ENCODE data around the gene GPR135. TPM values are rescaled to one million over a fixed set of nuclear protein-coding genes. Genes with fewer than 3 reads are reported as not detected.

GPR135 gene
- total RNA-seq, 4 donors from 2014 or later = 1.5 to 7.4 (median 5.2) TPM; not detected in 1

GRCh38 chr14:59503256-59503655 lies 38.1 kb upstream of the GPR135 start:
- Histone ChIP-seq H3K4me3 (no peak overlapping the region), H3K27ac (no peak overlapping the region), H3K27me3 (no peaks in the 10 kb centered on the region), H3K4me1 (peaks cover 0 to 16% (median 4%) of the 10 kb centered on the region in 4 donors), H3K36me3 (peaks cover 0 to 13% (median 4%) of the 10 kb centered on the region in 4 donors), H3K9me3 (no peaks in the 10 kb centered on the region)
- TF ChIP-seq POLR2A (IDR thresholded peaks at IDR 0.05) (no peak), EP300 (IDR thresholded peaks at IDR 0.05; ENCODE audit: low read depth) (no peak), CTCF (IDR thresholded peaks at IDR 0.05) (no peak), POLR2AphosphoS5 (IDR thresholded peaks at IDR 0.05) (no peak)
- in situ Hi-C loops (cut with MboI; ENCODE audit: low pct_ligation_motif_present in 1 of 4, low pct_unique_long_range_greater_than_20kb in 1 of 4, low sequenced_read_pairs in 3 of 4) = loop anchor here in 1 of 4 donors (10.0 kb wide), 1 partner anchor 72 kb away; the partner anchor contains the start of gene CCDC175
- intact Hi-C loops (cut with DNase I; ENCODE audit: low total_unique reads) = no loop called here
- 75 to 88% methylated on average over 3 to 4 of the region's 4 CpGs for WGBS, 2 donors (ENCODE audit: low coverage in 1 of 2)
- no peak for DNase-seq

DNA sequence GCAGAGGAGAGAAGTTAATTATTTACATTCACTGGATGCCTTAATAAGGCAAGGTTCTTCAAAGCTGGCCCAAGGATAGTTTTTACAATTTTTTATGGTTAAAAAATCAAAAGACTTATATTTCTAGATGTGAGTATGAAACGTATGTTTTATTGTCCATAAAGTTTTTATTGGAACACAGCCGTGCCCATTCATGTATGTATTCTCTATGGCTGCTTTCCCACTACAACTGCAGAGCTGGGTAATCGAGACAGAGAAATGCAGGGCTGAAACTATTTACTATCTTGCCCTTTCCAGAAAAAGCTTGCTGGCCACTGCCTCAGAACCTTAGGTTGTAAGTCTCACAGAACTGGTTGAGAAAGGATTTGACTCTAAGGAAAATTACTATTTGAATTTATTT lies 35.6 kb upstream of the GPR135 start:
- in situ Hi-C loops (cut with MboI; ENCODE audit: low pct_ligation_motif_present in 1 of 4, low pct_unique_long_range_greater_than_20kb in 1 of 4, low sequenced_read_pairs in 3 of 4) = loop anchor here in 1 of 4 donors (10.0 kb wide), 1 partner anchor 74 kb away; the partner anchor contains the start of gene CCDC175
- H3K9me3 ChIP-seq = no peaks in the 10 kb centered on the region
- no peak overlapping the region for H3K27ac ChIP-seq
- no peak for DNase-seq
- peaks cover 0 to 16% (median 4%) of the 10 kb centered on the region in 4 donors for H3K4me1 ChIP-seq
- H3K27me3 ChIP-seq = no peaks in the 10 kb centered on the region
- no peak overlapping the region for H3K4me3 ChIP-seq
- TF ChIP-seq POLR2A (IDR thresholded peaks at IDR 0.05) (no peak), POLR2AphosphoS5 (IDR thresholded peaks at IDR 0.05) (no peak), CTCF (IDR thresholded peaks at IDR 0.05) (no peak), EP300 (IDR thresholded peaks at IDR 0.05; ENCODE audit: low read depth) (no peak)
- peaks cover 0 to 29% (median 14%) of the 10 kb centered on the region in 4 donors for H3K36me3 ChIP-seq
- intact Hi-C loops (cut with DNase I; ENCODE audit: low total_unique reads) = no loop called here
- WGBS, 2 donors (ENCODE audit: low coverage in 1 of 2) = 42 to 48% methylated on average over 3 of the region's 3 CpGs

DNA sequence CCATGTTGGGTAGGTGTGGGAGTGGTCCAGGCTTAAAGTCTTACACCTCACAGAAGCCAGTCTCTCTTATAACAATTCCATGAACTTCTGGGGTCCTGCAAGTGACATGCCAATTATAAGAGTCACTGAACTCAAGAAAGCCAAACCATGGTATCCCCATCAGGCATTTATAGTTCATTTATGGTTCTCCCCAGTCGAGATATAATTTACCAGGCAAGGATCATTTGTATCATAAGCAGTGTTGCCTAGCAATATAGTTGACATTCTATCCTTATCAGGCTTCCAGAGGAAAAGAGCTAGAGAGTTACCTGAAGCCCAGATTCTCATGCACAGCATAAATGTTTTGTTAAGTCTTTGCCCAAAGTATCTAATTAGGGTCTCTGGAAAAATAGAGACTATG lies 27.2 kb upstream of the GPR135 start:
- Histone ChIP-seq H3K4me1 (peaks cover 0 to 20% (median 2%) of the 10 kb centered on the region in 4 donors), H3K9me3 (no peaks in the 10 kb centered on the region), H3K27ac (no peak overlapping the region), H3K4me3 (no peak overlapping the region), H3K36me3 (peaks cover 0 to 51% (median 21%) of the 10 kb centered on the region in 4 donors), H3K27me3 (no peaks in the 10 kb centered on the region)
- TF ChIP-seq CTCF (IDR thresholded peaks at IDR 0.05) (no peak), EP300 (IDR thresholded peaks at IDR 0.05; ENCODE audit: low read depth) (no peak), POLR2A (IDR thresholded peaks at IDR 0.05) (no peak), POLR2AphosphoS5 (IDR thresholded peaks at IDR 0.05) (no peak)
- no peak for DNase-seq
- WGBS, 2 donors (ENCODE audit: low coverage in 1 of 2) = 50 to 56% methylated on average over 1 of the region's 1 CpG
- intact Hi-C loops (cut with DNase I; ENCODE audit: low total_unique reads) = no loop called here
- in situ Hi-C loops (cut with MboI; ENCODE audit: low pct_ligation_motif_present in 1 of 4, low pct_unique_long_range_greater_than_20kb in 1 of 4, low sequenced_read_pairs in 3 of 4) = no loop called here

GRCh38 chr14:59490756-59491155 lies 25.6 kb upstream of the GPR135 start:
- WGBS, 2 donors (ENCODE audit: low coverage in 1 of 2) = 90% methylated on average over 3 of the region's 3 CpGs; no CpG with 5 or more reads in 1 of the 2 donors
- intact Hi-C loops (cut with DNase I; ENCODE audit: low total_unique reads) (no loop called here), in situ Hi-C loops (cut with MboI; ENCODE audit: low pct_ligation_motif_present in 1 of 4, low pct_unique_long_range_greater_than_20kb in 1 of 4, low sequenced_read_pairs in 3 of 4) (no loop called here)
- no peak overlapping the region for H3K27ac ChIP-seq
- peaks cover 7 to 34% (median 13%) of the 10 kb centered on the region in 4 donors for H3K4me1 ChIP-seq
- no peaks in the 10 kb centered on the region for H3K9me3 ChIP-seq
- H3K27me3 ChIP-seq = no peaks in the 10 kb centered on the region
- H3K36me3 ChIP-seq = peaks cover 0 to 41% (median 13%) of the 10 kb centered on the region in 4 donors
- H3K4me3 ChIP-seq = no peak overlapping the region
- TF ChIP-seq POLR2A (IDR thresholded peaks at IDR 0.05) = no peak
- DNase-seq = no peak
